Measurements from ENCODE around the gene DAB2IP.

DAB2IP gene

DNA sequence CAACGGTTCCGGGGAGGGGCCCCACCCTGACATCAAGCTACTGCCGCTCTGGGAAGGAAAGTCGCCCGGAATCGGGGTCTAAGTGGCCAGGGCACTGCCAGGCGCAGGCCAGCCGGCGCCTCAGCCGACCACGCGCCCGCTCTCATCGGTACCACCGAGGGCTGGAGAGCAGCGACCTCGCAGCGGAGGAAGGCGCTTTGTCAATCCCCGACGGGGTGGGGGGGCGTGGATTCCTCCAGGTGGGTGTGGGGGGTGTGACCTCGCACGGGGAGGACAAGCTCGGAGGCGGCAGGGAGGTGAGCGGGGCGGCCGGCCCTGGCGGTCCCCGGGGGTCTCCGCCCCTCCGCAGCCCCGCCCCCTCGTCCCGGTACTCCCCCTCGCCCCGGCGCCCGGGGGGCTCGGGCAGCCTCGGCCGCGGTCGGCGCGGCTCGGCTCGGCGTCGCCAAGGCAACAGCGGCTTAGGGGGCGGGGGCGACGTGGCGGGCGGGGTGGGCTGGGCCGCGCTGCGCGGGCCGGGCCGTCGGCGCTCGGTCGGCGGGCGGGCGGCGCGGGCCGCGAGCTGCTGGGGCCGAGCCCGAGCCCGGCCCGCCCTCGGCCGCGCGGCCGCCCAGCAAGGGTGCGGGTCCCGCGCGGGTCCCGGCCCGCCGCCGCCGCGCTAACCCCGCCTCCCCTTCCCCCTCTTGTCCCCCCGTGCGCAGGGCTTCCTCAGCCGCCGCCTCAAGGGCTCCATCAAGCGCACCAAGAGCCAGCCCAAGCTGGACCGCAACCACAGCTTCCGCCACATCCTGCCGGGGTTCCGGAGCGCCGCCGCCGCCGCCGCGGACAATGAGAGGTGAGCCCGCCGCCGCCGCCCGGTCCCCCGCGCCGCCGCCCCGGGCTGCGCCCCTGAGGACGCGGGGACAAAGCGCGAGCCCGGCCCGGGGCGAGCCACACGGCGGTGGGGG is 47.5 kb downstream of the DAB2IP start:
- TF ChIP-seq, protein P1, sequence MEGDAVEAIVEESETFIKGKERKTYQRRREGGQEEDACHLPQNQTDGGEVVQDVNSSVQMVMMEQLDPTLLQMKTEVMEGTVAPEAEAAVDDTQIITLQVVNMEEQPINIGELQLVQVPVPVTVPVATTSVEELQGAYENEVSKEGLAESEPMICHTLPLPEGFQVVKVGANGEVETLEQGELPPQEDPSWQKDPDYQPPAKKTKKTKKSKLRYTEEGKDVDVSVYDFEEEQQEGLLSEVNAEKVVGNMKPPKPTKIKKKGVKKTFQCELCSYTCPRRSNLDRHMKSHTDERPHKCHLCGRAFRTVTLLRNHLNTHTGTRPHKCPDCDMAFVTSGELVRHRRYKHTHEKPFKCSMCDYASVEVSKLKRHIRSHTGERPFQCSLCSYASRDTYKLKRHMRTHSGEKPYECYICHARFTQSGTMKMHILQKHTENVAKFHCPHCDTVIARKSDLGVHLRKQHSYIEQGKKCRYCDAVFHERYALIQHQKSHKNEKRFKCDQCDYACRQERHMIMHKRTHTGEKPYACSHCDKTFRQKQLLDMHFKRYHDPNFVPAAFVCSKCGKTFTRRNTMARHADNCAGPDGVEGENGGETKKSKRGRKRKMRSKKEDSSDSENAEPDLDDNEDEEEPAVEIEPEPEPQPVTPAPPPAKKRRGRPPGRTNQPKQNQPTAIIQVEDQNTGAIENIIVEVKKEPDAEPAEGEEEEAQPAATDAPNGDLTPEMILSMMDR (IDR thresholded peaks at IDR 0.05; ENCODE audit: low read length) = no peak
- no peak for TF ChIP-seq EZH2 (IDR thresholded peaks at IDR 0.05; ENCODE audit: borderline replicate concordance, low read length)
- no peaks in the 10 kb centered on the region for H3K79me2 ChIP-seq (ENCODE audit: insufficient read depth, low read length)
- no peaks in the 10 kb centered on the region for H3K27me3 ChIP-seq (ENCODE audit: insufficient read depth, low read length)
- peak overlapping the region; percentile 60; the same call in 1 of the 2 replicates for H3K9ac ChIP-seq (ENCODE audit: low read length)
- H3K4me3 ChIP-seq (ENCODE audit: low read depth, low read length, poor library complexity, severe bottlenecking) = peak overlapping the region; percentile 67
- H3K4me2 ChIP-seq (ENCODE audit: low read length) = peak overlapping the region; percentile 78
- H4K20me1 ChIP-seq (ENCODE audit: insufficient read depth, low read length) = no peaks in the 10 kb centered on the region
- H3K36me3 ChIP-seq (ENCODE audit: insufficient read depth, low read length) = no peaks in the 10 kb centered on the region
- no peaks in the 10 kb centered on the region for H3K9me2 ChIP-seq (ENCODE audit: low read depth, low read length)
- H3K27ac ChIP-seq (ENCODE audit: low read depth, low read length, poor library complexity, severe bottlenecking) = no peak overlapping the region
- no peaks in the 10 kb centered on the region for H3F3A ChIP-seq (ENCODE audit: insufficient read depth, low read length)
- no peak overlapping the region for H2AFZ ChIP-seq (ENCODE audit: low read length)
- H3K9me3 ChIP-seq (ENCODE audit: low read length) = no peaks in the 10 kb centered on the region
- peaks cover 37% of the 10 kb centered on the region for H3K4me1 ChIP-seq (ENCODE audit: insufficient read depth, low read length, severe bottlenecking)

DNA sequence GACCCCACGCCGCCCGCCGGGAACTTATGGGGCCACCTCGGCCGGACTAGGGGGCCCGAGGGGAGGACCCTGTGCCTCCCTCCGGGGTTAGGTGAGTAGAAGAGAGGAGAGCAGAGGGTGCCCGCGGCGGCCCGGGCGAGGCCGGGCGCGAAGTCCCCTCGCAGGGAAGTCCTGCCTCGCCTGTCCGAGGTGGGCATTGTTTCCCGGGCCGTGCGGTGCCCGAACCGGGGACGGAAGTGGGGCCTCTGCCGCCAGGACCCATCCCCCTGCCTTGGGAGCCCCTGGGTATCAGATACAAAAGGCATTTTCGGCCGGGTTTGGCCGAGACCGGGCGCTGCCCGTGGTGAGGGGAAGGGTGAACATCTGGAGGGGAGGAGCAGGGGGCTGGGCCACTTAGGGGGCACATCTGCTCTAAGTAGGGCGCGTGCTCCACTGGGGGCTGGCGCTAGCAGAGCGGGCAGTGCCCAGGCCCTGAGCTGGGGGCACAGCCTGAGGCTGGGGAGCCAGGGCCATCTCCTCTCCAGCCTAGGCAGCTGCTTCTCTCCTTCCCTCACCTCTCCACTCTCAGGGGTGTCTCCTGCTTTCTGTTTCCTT is 48.2 kb downstream of the DAB2IP start:
- no peaks in the 10 kb centered on the region for H4K20me1 ChIP-seq (ENCODE audit: insufficient read depth, low read length)
- peaks cover 37% of the 10 kb centered on the region for H3K4me1 ChIP-seq (ENCODE audit: insufficient read depth, low read length, severe bottlenecking)
- H3K9ac ChIP-seq (ENCODE audit: low read length) = peak overlapping the region; percentile 60; the same call in 1 of the 2 replicates
- no peaks in the 10 kb centered on the region for H3K27me3 ChIP-seq (ENCODE audit: insufficient read depth, low read length)
- H3K4me3 ChIP-seq (ENCODE audit: low read depth, low read length, poor library complexity, severe bottlenecking) = peak overlapping the region; percentile 67
- H3K27ac ChIP-seq (ENCODE audit: low read depth, low read length, poor library complexity, severe bottlenecking) = no peak overlapping the region
- TF ChIP-seq EZH2 (IDR thresholded peaks at IDR 0.05; ENCODE audit: borderline replicate concordance, low read length) = no peak
- TF ChIP-seq, protein P1 (IDR thresholded peaks at IDR 0.05; ENCODE audit: low read length) = no peak
- no peaks in the 10 kb centered on the region for H3K36me3 ChIP-seq (ENCODE audit: insufficient read depth, low read length)
- H3K9me2 ChIP-seq (ENCODE audit: low read depth, low read length) = no peaks in the 10 kb centered on the region
- peak overlapping the region; percentile 78 for H3K4me2 ChIP-seq (ENCODE audit: low read length)
- H2AFZ ChIP-seq (ENCODE audit: low read length) = no peak overlapping the region
- H3K9me3 ChIP-seq (ENCODE audit: low read length) = no peaks in the 10 kb centered on the region
- no peaks in the 10 kb centered on the region for H3K79me2 ChIP-seq (ENCODE audit: insufficient read depth, low read length)
- H3F3A ChIP-seq (ENCODE audit: insufficient read depth, low read length) = no peaks in the 10 kb centered on the region

DNA sequence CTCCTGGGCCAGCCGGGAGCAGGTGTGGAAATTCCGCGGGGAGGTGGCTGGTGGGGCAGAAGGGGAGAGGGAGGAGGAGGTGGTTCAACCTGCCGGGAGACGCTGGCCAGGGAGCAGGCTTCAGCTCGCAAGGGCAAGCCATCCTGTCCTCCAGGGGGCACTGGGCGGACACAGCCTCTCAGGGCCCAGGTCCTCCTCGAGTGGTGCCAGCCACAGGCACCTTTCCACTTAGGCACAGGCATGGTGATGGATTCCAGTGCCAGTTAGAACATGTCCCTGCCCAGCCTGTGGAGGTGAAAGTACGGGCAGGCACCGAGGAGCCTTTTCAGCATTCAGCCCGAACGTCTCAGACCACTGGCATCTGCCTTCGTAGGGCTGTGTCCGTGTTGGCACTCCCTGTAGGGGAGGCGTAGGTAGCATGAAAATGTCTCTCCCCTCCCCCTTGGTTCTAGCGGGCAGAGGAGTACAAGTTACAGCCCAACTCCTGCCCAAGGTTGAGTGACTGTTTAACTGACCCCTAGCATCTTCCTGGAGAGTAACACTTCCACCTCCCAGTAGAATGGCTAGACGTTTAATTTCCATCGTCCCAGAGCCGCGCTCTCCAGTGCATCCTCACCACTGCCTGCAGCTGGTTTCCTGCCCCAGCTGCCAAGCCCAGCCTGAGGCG is 48.9 kb downstream of the DAB2IP start:
- Histone ChIP-seq H2AFZ (ENCODE audit: low read length) (no peak overlapping the region), H3K4me2 (ENCODE audit: low read length) (peak overlapping the region; percentile 78), H3K9ac (ENCODE audit: low read length) (peak overlapping the region; percentile 60; the same call in 1 of the 2 replicates), H3K4me3 (ENCODE audit: low read depth, low read length, poor library complexity, severe bottlenecking) (peak overlapping the region; percentile 67), H3K9me3 (ENCODE audit: low read length) (no peaks in the 10 kb centered on the region), H3F3A (ENCODE audit: insufficient read depth, low read length) (no peaks in the 10 kb centered on the region), H4K20me1 (ENCODE audit: insufficient read depth, low read length) (no peaks in the 10 kb centered on the region), H3K9me2 (ENCODE audit: low read depth, low read length) (no peaks in the 10 kb centered on the region), H3K4me1 (ENCODE audit: insufficient read depth, low read length, severe bottlenecking) (peaks cover 37% of the 10 kb centered on the region), H3K27ac (ENCODE audit: low read depth, low read length, poor library complexity, severe bottlenecking) (peak overlapping the region; percentile 16), H3K36me3 (ENCODE audit: insufficient read depth, low read length) (no peaks in the 10 kb centered on the region), H3K79me2 (ENCODE audit: insufficient read depth, low read length) (no peaks in the 10 kb centered on the region), H3K27me3 (ENCODE audit: insufficient read depth, low read length) (no peaks in the 10 kb centered on the region)
- TF ChIP-seq, protein P1 (IDR thresholded peaks at IDR 0.05; ENCODE audit: low read length) = peak; percentile 45
- no peak for TF ChIP-seq EZH2 (IDR thresholded peaks at IDR 0.05; ENCODE audit: borderline replicate concordance, low read length)

Measured in OCI-LY1 (cell line).